ENCODE data around the gene NSUN3.

NSUN3 gene

GRCh38 chr3:94117729-94118128 is 54.9 kb downstream of the NSUN3 start:
- DNase-seq (ENCODE audit: extremely low read depth in 1 of 2, low read depth in 1 of 2), result no peak

- no peak for DNase-seq (ENCODE audit: extremely low read depth in 1 of 2, low read depth in 1 of 2)
These were observed 55.5 kb downstream of the NSUN3 start for GRCh38 chr3:94118390-94118789.

- DNase-seq (ENCODE audit: extremely low read depth in 1 of 2, low read depth in 1 of 2), result no peak
These were observed 58.3 kb downstream of the NSUN3 start for GRCh38 chr3:94121161-94121560.

- DNase-seq (ENCODE audit: extremely low read depth in 1 of 2, low read depth in 1 of 2), result no peak
These were observed 64.3 kb downstream of the NSUN3 start for GRCh38 chr3:94127115-94127514.

- DNase-seq (ENCODE audit: extremely low read depth in 1 of 2, low read depth in 1 of 2), result no peak
These were observed 67.8 kb downstream of the NSUN3 start for GRCh38 chr3:94130690-94131089.

GRCh38 chr3:94132777-94133176 is 69.9 kb downstream of the NSUN3 start:
- DNase-seq (ENCODE audit: extremely low read depth in 1 of 2, low read depth in 1 of 2), result no peak

GRCh38 chr3:94136133-94136532 is 73.3 kb downstream of the NSUN3 start:
- DNase-seq (ENCODE audit: extremely low read depth in 1 of 2, low read depth in 1 of 2), result no peak

GRCh38 chr3:94137377-94137776 is 74.5 kb downstream of the NSUN3 start:
- no peak for DNase-seq (ENCODE audit: extremely low read depth in 1 of 2, low read depth in 1 of 2)

- no peak for DNase-seq (ENCODE audit: extremely low read depth in 1 of 2, low read depth in 1 of 2)
These were observed 83.6 kb downstream of the NSUN3 start for GRCh38 chr3:94146455-94146854.

- DNase-seq (ENCODE audit: extremely low read depth in 1 of 2, low read depth in 1 of 2), result no peak
These were observed 84.2 kb downstream of the NSUN3 start for GRCh38 chr3:94147012-94147411.

- DNase-seq (ENCODE audit: extremely low read depth in 1 of 2, low read depth in 1 of 2), result no peak
These were observed 87.3 kb downstream of the NSUN3 start for GRCh38 chr3:94150113-94150512.

GRCh38 chr3:94156626-94157025 is 93.8 kb downstream of the NSUN3 start:
- no peak for DNase-seq (ENCODE audit: extremely low read depth in 1 of 2, low read depth in 1 of 2)

GRCh38 chr3:94158512-94158911 is 95.7 kb downstream of the NSUN3 start:
- DNase-seq (ENCODE audit: extremely low read depth in 1 of 2, low read depth in 1 of 2), result no peak

GRCh38 chr3:94159062-94159828 is 96.4 kb downstream of the NSUN3 start:
- no peak for DNase-seq (ENCODE audit: extremely low read depth in 1 of 2, low read depth in 1 of 2)

- no peak for DNase-seq (ENCODE audit: extremely low read depth in 1 of 2, low read depth in 1 of 2)
These were observed 99.8 kb downstream of the NSUN3 start for GRCh38 chr3:94162700-94163099.

GRCh38 chr3:94167346-94167745 is 104.5 kb downstream of the NSUN3 start:
- no peak for DNase-seq (ENCODE audit: extremely low read depth in 1 of 2, low read depth in 1 of 2)

GRCh38 chr3:94167796-94168195 is 104.9 kb downstream of the NSUN3 start:
- no peak for DNase-seq (ENCODE audit: extremely low read depth in 1 of 2, low read depth in 1 of 2)

GRCh38 chr3:94171954-94172353 is 109.1 kb downstream of the NSUN3 start:
- no peak for DNase-seq (ENCODE audit: extremely low read depth in 1 of 2, low read depth in 1 of 2)

GRCh38 chr3:94172695-94173310 is 109.9 kb downstream of the NSUN3 start:
- DNase-seq (ENCODE audit: extremely low read depth in 1 of 2, low read depth in 1 of 2), result no peak

- DNase-seq (ENCODE audit: extremely low read depth in 1 of 2, low read depth in 1 of 2), result no peak
These were observed 111.0 kb downstream of the NSUN3 start for GRCh38 chr3:94173673-94174434.

- DNase-seq (ENCODE audit: extremely low read depth in 1 of 2, low read depth in 1 of 2), result no peak
These were observed 112.8 kb downstream of the NSUN3 start for GRCh38 chr3:94175677-94176076.

Data from activated CD8-positive, alpha-beta memory T cell treated with anti-CD3 and anti-CD28 coated beads for 1 hour (primary cell).